ENCODE data around the gene RPL19.
A peak's percentile ranks its signal among the peaks of the same experiment; 100 is the strongest.

The RPL19 gene

GRCh38 chr17:39225308-39225958 is 25.4 kb downstream of the RPL19 start, which contains the start of gene STAC2:
TSS of gene STAC2 (minus strand) at chr17:39225945. CDS start at chr17:39225502, 443 bp downstream.
- no peak for DNase-seq (ENCODE audit: low read depth)
- no peak for TF ChIP-seq CTCF (IDR thresholded peaks at IDR 0.05; ENCODE audit: low read depth, low read length, missing control alignments)
- in situ Hi-C loops (cut with HindIII; ENCODE audit: low sequenced_read_pairs) = no loop called here
- peak within 1 kb of the TSS; percentile 33 for H3K4me3 ChIP-seq (ENCODE audit: low read depth, low read length)

GRCh38 chr17:39225959-39226683 is 26.0 kb downstream of the RPL19 start:
- in situ Hi-C loops (cut with HindIII; ENCODE audit: low sequenced_read_pairs) = no loop called here

GRCh38 chr17:39227364-39227919 is 27.4 kb downstream of the RPL19 start:
- in situ Hi-C loops (cut with HindIII; ENCODE audit: low sequenced_read_pairs) = no loop called here
- H3K4me3 ChIP-seq (ENCODE audit: low read depth, low read length) = no peak overlapping the region
- TF ChIP-seq CTCF (IDR thresholded peaks at IDR 0.05; ENCODE audit: low read depth, low read length, missing control alignments) = no peak
- DNase-seq (ENCODE audit: low read depth) = no peak

More at GRCh38 chr17:39225959-39226683, 26.0 kb downstream of the RPL19 start:
- DNase-seq (ENCODE audit: low read depth) = no peak
- TF ChIP-seq CTCF (IDR thresholded peaks at IDR 0.05; ENCODE audit: low read depth, low read length, missing control alignments) = no peak
- H3K4me3 ChIP-seq (ENCODE audit: low read depth, low read length) = peak overlapping the region; percentile 33

GRCh38 chr17:39229274-39229913 is 29.3 kb downstream of the RPL19 start:
- TF ChIP-seq CTCF (IDR thresholded peaks at IDR 0.05; ENCODE audit: low read depth, low read length, missing control alignments) = no peak
- no peak overlapping the region for H3K4me3 ChIP-seq (ENCODE audit: low read depth, low read length)
- DNase-seq (ENCODE audit: low read depth) = no peak
- in situ Hi-C loops (cut with HindIII; ENCODE audit: low sequenced_read_pairs) = no loop called here

GRCh38 chr17:39230361-39230760 is 30.3 kb downstream of the RPL19 start:
- in situ Hi-C loops (cut with HindIII; ENCODE audit: low sequenced_read_pairs) = no loop called here
- no peak overlapping the region for H3K4me3 ChIP-seq (ENCODE audit: low read depth, low read length)
- no peak for TF ChIP-seq CTCF (IDR thresholded peaks at IDR 0.05; ENCODE audit: low read depth, low read length, missing control alignments)
- no peak for DNase-seq (ENCODE audit: low read depth)

GRCh38 chr17:39231091-39231561 is 31.0 kb downstream of the RPL19 start:
- H3K4me3 ChIP-seq (ENCODE audit: low read depth, low read length) = no peak overlapping the region
- TF ChIP-seq CTCF (IDR thresholded peaks at IDR 0.05; ENCODE audit: low read depth, low read length, missing control alignments) = no peak
- DNase-seq (ENCODE audit: low read depth) = no peak
- in situ Hi-C loops (cut with HindIII; ENCODE audit: low sequenced_read_pairs) = no loop called here

All from astrocyte of the cerebellum (primary cell).